Thyroid gland (tissue), 4 donors: ENCODE measurements around the gene LMTK2. TPM values are rescaled to one million over a fixed set of nuclear protein-coding genes. Genes with fewer than 3 reads are reported as not detected.

ENCODE experiments used
- DNase-seq, 2 donors: peaks; one replicate each; pipeline ENCODE4 v3.0.0-alpha.2; 2019
- H3K27ac ChIP-seq, 3 donors: fragments of 200-600 bp; sonication (generic); 1 replicate in 2 of 3; 2 replicates in 1 of 3; pipeline ENCODE4 v1.5.1; 2016 to 2019; ENCODE audit warnings: mild to moderate bottlenecking in 1 of 3, moderate library complexity in 1 of 3
- H3K27me3 ChIP-seq: fragments of 200-600 bp; sonication (generic); one replicate; pipeline ENCODE4 v1.5.1; 2019
- H3K36me3 ChIP-seq, 2 donors: fragments of 200-600 bp; sonication (generic); one replicate each; pipeline ENCODE4 v1.5.1; 2016 to 2019
- H3K4me1 ChIP-seq, 2 donors: fragments of 200-600 bp; sonication (generic); one replicate each; pipeline ENCODE4 v1.5.1; 2017 to 2019
- H3K4me3 ChIP-seq, 3 donors: fragments of 200-600 bp; sonication (generic); replicated peaks in 1 of 3; 1 replicate in 2 of 3; 2 replicates in 1 of 3; pipeline ENCODE4 v1.5.1; 2016; ENCODE audit warnings: mild to moderate bottlenecking in 1 of 3
- H3K9me3 ChIP-seq: fragments of 200-600 bp; sonication (generic); one replicate; pipeline ENCODE4 v1.5.1; 2017
- CTCF ChIP-seq, 6 experiments: fragments of 200-600 bp in 3 of 6; fragments of 450-650 bp in 3 of 6; sonication (generic) in 3 of 6; IDR thresholded peaks; one replicate each; pipeline ENCODE4 v1.5.1; 2016 to 2019; ENCODE audit warnings: antibody characterized with exemption in 6 of 6, mild to moderate bottlenecking in 2 of 6, inconsistent platforms in 1 of 6, moderate library complexity in 1 of 6
- POLR2A ChIP-seq, 2 donors: fragments of 450-650 bp; IDR thresholded peaks; one replicate each; pipeline ENCODE4 v1.6.1; 2017; ENCODE audit warnings: antibody characterized with exemption in 2 of 2, mild to moderate bottlenecking in 2 of 2, moderate library complexity in 1 of 2
- WGBS, 2 donors: methylation state at CpG; one replicate each; pipeline ENCODE4 v1.1.5; 2017; 5-methylcytosine and 5-hydroxymethylcytosine counted together
- intact Hi-C: fragments of 100-400 bp; cut with DNase I; formaldehyde crosslinking; loops from one replicate; pipeline ENCODE4 v1.15.1; 2023
- total RNA-seq, 4 donors: library from RNA; depleted of rRNA; stranded (reverse); fragments of >200 nt; gene quantifications; one replicate each; pipeline ENCODE4 v1.2.3, GENCODE V29; 2016

LMTK2 gene
- total RNA-seq, 4 donors from 2014 or later = 22.0 to 36.5 (median 26.6) TPM

GRCh38 chr7:98231493-98232262 is 125.0 kb downstream of the LMTK2 start:
- intact Hi-C loops = no loop called here
- H3K27ac ChIP-seq = no peak overlapping the region
- H3K4me3 ChIP-seq = no peak overlapping the region
- 87 to 95% methylated on average over 11 to 15 of the region's 25 CpGs for WGBS, 2 donors
- H3K4me1 ChIP-seq = no peaks in the 10 kb centered on the region
- no peaks in the 10 kb centered on the region for H3K27me3 ChIP-seq
- no peak for DNase-seq
- TF ChIP-seq POLR2A (IDR thresholded peaks at IDR 0.05) (no peak), CTCF (IDR thresholded peaks at IDR 0.05) (no peak)
- no peaks in the 10 kb centered on the region for H3K9me3 ChIP-seq
- peaks cover 0 to 9% of the 10 kb centered on the region in 2 donors for H3K36me3 ChIP-seq

- Histone ChIP-seq H3K27ac (no peak overlapping the region), H3K4me3 (no peak overlapping the region), H3K4me1 (no peaks in the 10 kb centered on the region), H3K9me3 (no peaks in the 10 kb centered on the region), H3K27me3 (no peaks in the 10 kb centered on the region), H3K36me3 (peaks cover 0 to 9% of the 10 kb centered on the region in 2 donors)
- 90 to 93% methylated on average over 3 to 6 of the region's 8 CpGs for WGBS, 2 donors
- TF ChIP-seq CTCF (IDR thresholded peaks at IDR 0.05) = no peak
- TF ChIP-seq POLR2A (IDR thresholded peaks at IDR 0.05) = no peak
- intact Hi-C loops = no loop called here
- no peak for DNase-seq
These were observed 125.6 kb downstream of the LMTK2 start for GRCh38 chr7:98232263-98232585.

GRCh38 chr7:98232799-98233198 is 126.1 kb downstream of the LMTK2 start:
- peaks cover under 1 to 9% of the 10 kb centered on the region in 2 donors for H3K36me3 ChIP-seq
- WGBS, 2 donors = 93 to 95% methylated on average over 13 to 16 of the region's 16 CpGs
- H3K4me1 ChIP-seq = no peaks in the 10 kb centered on the region
- no peaks in the 10 kb centered on the region for H3K27me3 ChIP-seq
- no peak overlapping the region for H3K4me3 ChIP-seq
- DNase-seq = no peak
- H3K9me3 ChIP-seq = no peaks in the 10 kb centered on the region
- TF ChIP-seq POLR2A (IDR thresholded peaks at IDR 0.05) (no peak), CTCF (IDR thresholded peaks at IDR 0.05) (no peak)
- H3K27ac ChIP-seq = no peak overlapping the region
- intact Hi-C loops = no loop called here

- 90 to 91% methylated on average over 15 to 29 of the region's 32 CpGs for WGBS, 2 donors
- no peak for DNase-seq
- no peak overlapping the region for H3K4me3 ChIP-seq
These were observed 126.8 kb downstream of the LMTK2 start for GRCh38 chr7:98233219-98234070.

More at GRCh38 chr7:98233219-98234070, 126.8 kb downstream of the LMTK2 start:
- TF ChIP-seq POLR2A (IDR thresholded peaks at IDR 0.05) = no peak
- no peak for TF ChIP-seq CTCF (IDR thresholded peaks at IDR 0.05)
- intact Hi-C loops = no loop called here
- Histone ChIP-seq H3K9me3 (no peaks in the 10 kb centered on the region), H3K27ac (no peak overlapping the region), H3K27me3 (no peaks in the 10 kb centered on the region), H3K36me3 (peaks cover 6 to 9% of the 10 kb centered on the region in 2 donors), H3K4me1 (no peaks in the 10 kb centered on the region)
